ENCODE measurements around the gene VIPR1.
"Not testable (repeated sequence)": the region's sequence is repeated elsewhere in the genome, so short reads cannot be mapped to it uniquely, and the experiment has no call there.

The VIPR1 gene

DNA sequence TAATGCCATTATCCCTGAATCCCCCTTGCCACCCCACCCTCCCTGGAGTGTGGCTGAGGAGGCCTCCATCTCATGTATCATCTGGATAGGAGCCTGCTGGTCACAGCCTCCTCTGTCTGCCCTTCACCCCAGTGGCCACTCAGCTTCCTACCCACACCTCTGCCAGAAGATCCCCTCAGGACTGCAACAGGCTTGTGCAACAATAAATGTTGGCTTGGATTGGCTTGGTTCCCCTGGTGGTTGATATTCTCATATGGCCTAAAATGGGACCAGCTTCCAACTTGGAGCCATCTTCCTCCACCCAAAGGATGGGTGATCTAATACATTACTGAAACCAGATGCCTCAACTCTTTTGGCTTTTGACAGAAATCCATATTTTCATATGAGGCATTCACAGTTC, 34.9 kb downstream of the VIPR1 start:
- no peak for DNase-seq

DNA sequence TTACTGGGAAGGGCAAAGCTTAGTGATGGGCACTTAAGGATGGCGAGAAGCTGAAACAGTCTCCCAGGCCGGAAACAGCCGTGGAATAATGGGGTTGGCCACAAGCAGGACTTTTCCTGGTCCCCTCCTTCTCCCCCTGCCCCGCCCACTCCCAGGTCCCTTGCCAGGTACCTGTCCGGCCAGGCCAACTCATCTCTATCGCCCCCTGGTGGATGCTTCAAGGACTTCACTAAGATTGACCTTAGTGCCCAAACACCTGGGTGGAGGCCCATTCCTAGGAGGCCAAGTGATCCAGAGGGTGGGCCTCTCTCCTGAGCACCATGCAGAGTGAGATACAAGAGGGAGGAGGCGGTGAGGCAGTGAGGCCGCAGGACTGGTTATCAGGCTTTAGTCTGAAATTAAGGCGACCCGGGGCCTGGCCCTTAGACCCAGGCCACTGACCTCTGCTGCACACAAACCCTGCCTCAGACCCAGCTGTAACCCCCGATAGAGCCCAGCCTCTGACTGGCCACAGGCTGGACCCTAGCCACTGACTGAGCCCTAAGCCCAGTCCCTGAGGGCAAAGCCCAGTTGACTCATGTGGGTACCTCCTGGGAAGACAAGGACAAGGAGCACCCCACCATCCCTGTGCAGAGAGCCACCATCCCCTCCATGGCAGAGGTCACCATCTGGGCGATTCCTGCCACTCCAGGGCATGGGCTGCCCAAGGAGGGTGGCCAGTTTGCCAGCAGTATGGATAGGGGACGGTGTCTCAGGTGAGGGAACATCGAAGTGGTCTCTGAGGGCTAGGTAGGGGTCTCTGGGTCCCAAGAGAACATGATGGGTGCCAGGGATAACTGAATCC, 37.6 kb downstream of the VIPR1 start:
- peak; percentile 86 for DNase-seq

DNA sequence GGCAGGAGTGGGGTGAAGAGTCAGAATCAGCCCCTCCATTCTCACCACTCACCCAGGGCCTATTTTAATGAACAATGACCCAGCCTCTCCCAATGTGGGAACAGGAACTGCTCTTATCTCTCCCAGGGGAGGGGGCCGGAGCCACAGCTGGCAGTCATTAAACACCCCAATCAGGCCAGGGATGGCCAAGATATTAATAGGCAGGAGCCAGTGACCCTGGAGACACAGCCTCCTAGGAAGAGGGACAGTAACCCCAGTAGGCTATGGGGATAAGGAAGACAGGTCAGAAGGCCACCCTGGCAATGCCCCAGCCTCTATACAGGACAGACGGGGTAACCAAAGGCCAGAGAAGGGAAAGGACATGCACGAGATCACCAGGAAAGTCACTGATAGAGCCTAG, 38.6 kb downstream of the VIPR1 start:
- DNase-seq = no peak

GRCh38 chr3:42544492-42545283, 42.2 kb downstream of the VIPR1 start:
- no peak for DNase-seq

GRCh38 chr3:42545284-42545900, 42.9 kb downstream of the VIPR1 start:
- no peak for DNase-seq

DNA sequence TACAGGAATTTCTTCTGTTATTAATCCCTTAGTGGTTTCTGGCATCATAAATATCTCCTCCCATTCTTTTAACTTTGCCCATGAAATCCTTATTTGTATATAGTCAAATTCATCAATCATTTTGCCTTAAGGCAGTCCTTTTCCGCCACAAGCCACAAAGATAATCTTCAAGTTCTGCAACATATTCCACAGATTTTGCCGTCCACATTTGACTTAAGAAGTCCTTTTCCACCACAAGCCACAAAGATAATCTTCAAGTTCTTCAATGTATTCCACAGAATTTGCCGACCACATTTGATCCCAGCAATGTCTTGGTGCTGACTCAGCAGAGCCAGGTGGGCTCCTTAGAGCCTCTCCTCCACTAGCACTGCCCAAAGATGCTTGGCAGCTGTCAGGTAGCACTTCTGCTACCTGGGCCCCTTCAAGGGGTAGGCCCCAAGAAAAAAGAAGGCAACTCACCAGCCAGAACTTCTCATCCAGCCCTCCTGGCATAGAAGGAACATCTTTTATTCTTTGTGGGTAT, 44.3 kb downstream of the VIPR1 start:
- DNase-seq = no peak

- DNase-seq = peak; percentile 89
Measured at GRCh38 chr3:42547401-42547945, 45.0 kb downstream of the VIPR1 start.

DNA sequence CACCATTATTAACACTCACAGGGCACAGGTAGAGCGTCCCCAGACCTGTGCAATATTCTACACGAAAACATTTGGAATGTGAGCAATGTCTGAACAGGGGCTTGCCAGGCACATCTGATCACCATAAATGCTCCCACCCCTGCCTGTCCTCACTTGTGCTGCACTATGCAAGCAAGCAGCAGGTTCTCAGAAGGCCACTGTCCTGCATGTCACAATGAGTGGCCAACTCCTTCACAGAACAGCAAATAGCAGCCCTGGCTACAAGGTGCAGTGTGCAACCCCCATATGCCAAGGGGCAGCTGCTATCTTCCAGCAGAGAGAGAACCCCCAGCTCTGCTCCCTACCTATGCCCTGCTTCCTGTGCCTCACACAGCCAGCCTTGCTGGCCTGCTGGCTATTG, 46.7 kb downstream of the VIPR1 start:
- no peak for DNase-seq

- no peak for DNase-seq
Measured at GRCh38 chr3:42550250-42550649, 47.8 kb downstream of the VIPR1 start.

DNA sequence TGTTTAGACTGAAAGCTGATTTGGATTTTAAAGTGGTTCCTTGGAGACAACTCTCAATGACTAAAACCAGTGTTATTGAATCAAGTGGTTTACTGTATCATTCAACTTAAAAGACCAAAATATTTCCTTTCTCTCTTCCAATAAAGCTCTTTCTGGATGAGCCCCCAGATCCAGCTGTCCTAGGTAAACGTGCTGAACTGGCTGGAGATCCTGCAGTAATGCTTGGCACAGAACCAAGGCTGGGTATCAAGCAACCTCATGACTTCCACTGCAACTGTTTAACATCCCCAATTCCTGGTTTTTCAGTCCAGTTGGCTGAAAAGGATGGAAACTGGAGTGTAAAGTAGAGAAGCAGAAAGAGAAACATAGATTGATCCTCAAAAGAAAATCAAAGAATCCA, 50.4 kb downstream of the VIPR1 start:
- DNase-seq = no peak

GRCh38 chr3:42556089-42556632, 53.7 kb downstream of the VIPR1 start:
- no peak for DNase-seq

- DNase-seq = not testable (repeated sequence)
Measured at GRCh38 chr3:42556817-42557216, 54.4 kb downstream of the VIPR1 start.

GRCh38 chr3:42557854-42558253, 55.4 kb downstream of the VIPR1 start:
- no peak for DNase-seq

DNA sequence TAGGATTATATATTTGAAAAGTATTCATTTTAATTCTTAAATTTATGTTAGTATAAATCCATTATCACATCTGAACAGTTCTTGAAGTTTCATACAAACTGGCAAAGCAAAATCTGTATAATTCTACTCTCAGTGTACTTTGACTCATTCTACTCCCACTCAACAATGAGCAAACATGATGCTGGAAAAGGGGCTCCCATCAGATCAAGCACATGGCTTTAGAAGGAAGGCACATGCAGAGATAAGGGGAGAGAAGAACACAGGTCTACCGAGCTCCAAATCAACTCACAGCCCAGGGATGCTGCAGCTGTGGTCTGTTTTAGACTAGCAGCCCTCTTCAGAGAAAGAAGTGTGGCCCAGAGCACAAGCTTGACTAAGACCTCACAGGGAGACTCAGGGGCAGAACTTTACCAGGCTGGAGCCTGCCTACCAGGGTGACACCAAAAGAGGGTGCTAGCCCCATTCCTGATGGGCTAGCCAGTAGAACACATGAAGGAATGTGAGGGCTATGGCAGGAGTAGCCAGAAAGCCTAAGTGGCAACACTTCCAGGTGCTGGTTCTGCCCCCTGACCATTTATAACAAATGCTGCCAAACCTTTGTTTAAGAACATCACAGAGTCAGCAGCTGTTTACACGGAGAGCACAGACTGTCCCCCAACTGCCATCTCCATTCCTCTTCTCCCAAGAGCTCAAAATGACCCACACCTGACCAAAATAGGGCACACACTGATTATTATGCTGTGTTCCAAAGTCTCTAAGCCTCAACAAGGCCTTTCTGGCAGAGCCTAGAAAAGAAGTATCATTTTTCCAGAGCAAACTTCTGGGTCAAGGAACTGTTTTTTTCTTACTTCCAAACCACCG, 59.8 kb downstream of the VIPR1 start:
- no peak for DNase-seq

GRCh38 chr3:42569593-42570142, 67.2 kb downstream of the VIPR1 start:
- DNase-seq = no peak

DNA sequence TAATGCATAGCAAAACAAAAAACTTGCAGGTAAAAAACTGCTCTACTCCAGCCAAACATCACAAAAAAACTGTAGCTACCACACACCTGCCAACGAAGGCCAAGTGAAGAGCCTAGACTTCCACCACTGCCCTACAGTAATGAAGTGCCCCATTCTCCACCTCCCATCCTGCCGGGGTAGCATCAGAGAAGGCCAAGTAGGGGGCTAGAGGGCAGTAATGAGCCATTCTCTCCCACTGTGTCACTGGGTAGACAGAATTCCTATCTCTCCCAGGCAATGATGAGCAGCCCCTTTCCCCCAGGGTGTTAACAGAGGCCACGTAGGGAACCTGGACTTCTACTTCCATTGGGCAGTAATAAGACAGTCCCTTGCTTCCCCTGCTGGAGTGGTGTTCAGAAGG, 69.8 kb downstream of the VIPR1 start:
- DNase-seq = no peak

DNA sequence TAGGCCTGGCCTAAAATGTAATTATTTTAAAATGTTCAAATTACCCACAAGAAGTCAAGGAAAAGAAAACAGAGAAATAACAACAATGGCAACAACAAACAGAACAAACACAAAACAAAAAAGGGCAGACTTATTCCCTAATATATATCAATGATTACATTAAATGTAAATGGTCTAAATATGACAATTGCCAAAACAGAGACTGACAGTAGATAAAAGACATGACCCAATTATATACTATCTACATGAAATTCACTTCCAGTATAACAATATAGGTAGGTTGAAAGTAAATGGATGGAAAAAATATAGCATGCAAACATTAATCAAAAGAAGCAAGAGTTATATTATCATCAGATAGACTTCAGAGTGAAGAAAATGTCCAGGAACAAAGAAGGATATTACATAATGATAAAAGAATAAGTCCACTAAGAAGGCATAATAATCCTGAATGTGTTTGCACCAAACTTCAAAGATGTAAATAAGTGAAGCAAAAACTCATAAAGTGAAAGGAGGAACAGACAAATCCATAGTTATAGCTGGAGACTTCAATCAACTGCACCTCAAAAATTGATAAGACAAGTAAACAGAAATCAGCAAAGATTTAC, 72.8 kb downstream of the VIPR1 start:
- no peak for DNase-seq

DNA sequence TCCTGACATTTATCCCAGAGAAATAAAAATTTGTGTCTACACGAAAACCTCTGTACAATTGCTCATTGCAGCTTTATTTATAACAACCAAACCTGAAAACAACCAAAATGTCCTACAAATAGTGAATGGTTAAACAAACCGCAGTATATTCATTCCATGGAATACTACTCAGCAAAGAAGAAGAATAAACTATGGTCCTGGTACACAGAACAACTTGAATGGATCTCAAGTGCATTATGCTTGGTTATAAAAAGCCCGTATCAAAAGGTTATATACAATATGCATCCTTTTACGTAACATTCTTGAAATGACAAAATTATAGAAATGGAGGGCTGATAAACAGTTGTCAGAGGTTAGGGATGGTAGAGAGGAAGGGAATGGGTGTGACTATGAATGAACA, 75.6 kb downstream of the VIPR1 start:
- DNase-seq = no peak

DNA sequence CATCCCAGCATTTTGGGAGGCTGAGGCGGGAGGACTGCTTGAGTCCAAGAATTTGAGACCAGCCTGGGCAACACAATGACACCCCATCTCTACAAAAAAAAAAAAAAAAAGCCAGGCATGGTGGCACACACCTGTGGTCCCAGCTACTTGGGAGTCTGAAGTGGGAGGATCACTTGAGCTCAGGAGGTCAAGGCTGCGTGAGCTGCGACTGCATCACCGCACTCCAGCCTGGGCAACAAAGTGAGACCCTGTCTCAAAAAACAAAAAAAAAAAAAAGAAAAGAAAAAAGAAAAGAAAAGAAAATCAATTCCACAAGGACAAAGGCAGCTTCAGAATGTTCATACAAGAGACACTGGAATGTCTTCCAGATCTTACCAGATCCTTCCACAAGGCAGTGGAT, 76.9 kb downstream of the VIPR1 start:
- not testable (repeated sequence) for DNase-seq

GRCh38 chr3:42581400-42581708, 78.9 kb downstream of the VIPR1 start:
- no peak for DNase-seq

Measured in activated CD8-positive, alpha-beta memory T cell treated with anti-CD3 and anti-CD28 coated beads, Interleukin-2, amount 50 U/mL, for 48 hours (primary cell).